Stimulated activated CD4-positive, alpha-beta T cell treated with anti-CD3 and anti-CD28 coated beads, Interleukin-4, amount 100 ng/mL, for 4 hours (primary cell): ENCODE results near the gene IL7R.

Experiments used
- DNase-seq, 2 experiments: peaks; one replicate each; pipeline ENCODE4 v3.0.0-alpha.2; 2020

Gene IL7R

DNA sequence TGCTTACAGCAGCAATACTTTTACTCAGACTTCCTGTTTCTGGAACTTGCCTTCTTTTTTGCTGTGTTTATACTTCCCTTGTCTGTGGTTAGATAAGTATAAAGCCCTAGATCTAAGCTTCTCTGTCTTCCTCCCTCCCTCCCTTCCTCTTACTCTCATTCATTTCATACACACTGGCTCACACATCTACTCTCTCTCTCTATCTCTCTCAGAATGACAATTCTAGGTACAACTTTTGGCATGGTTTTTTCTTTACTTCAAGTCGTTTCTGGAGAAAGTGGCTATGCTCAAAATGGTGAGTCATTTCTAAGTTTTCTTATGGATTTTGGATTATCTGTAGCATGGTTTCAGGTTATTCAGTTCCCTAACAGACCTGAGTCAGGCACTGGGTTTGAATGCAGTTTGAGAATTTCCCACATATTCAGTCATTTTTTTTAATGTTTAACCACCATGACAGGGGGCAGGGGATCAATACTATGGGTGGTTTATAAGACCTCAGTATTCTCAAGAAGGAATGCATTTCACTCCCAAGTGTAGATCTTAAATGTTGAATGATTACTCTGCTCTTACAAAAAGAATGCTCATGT is at the start of gene IL7R:
Gene IL7R (plus strand): TSS at position 127 of the 587 bp plus-strand sequence. CDS start 87 bp downstream, at position 214.
- no peak for DNase-seq

- DNase-seq: no peak
Observed at GRCh38 chr5:35810601-35811000, 46.1 kb upstream of the IL7R start.

DNA sequence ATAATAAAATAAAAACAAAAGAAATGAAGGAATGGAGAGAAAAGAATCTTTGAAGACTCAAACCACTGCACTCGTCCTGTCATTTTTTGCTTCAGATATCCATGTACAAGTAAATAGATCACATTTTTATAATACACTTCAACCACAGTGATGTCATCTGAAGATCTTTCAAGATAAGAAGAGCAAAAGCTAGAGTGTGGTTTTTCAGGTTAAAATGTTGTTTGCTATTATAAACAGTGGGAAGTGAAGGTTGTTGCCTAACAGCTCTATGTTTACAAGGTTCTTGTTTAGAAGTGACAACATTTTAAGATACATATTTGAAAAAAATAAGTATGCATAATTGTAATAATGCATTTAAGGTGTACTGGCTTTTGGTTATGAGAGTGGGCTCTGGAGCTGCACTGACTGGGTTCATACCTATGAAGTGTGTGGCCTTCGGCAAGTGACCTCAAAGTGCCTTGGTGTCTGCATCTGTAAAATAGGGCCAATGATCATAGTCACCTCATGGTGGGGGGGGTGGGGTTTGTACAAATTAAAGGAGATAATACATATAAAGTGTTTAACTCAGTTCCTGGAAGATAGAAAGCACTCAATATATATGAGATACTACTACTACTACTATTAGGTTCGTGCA is 45.5 kb upstream of the IL7R start:
- no peak for DNase-seq

GRCh38 chr5:35813521-35813920 is 43.2 kb upstream of the IL7R start:
- no peak for DNase-seq

DNA sequence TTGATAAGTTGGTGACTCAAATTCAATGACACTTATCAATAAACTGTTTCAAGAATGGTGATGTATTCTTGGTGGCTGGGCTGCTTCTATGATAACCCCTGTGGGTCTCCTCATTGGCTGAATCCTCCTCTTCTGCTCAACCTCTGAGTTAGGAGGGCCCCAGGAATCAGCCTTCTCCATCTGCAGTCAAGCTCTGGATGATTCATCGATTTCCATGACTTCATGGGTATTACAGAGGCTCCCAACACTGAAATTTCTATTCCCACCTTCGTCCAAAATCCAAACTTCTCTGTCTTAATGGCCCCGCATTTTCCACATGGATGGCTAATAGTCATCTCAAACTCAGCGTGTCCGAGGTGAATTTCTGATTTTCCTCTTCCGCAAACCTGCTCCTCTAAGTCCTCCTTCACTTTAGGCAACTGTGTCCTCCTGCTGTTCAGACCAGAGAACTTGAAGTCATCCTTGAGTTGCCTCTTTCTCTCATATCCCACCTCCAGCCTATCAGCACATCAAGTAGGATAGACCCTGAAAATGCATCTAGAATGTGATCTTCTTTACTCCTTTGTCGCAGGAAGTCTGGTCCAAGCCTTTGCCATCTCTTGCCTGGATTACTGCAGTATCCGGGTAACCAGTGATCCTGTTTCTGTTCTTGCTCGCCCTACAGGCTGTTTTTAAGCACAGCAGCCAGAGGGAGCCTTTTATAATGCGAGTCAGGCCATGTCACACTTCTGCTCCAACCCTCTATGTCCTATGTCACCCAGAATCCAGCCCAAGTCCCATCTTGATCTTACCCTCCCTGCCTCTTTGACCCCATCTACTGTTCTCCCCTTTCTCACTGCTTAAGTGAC is 41.4 kb upstream of the IL7R start:
- peak in 1 of 2 experiments; percentile 31 for DNase-seq

DNA sequence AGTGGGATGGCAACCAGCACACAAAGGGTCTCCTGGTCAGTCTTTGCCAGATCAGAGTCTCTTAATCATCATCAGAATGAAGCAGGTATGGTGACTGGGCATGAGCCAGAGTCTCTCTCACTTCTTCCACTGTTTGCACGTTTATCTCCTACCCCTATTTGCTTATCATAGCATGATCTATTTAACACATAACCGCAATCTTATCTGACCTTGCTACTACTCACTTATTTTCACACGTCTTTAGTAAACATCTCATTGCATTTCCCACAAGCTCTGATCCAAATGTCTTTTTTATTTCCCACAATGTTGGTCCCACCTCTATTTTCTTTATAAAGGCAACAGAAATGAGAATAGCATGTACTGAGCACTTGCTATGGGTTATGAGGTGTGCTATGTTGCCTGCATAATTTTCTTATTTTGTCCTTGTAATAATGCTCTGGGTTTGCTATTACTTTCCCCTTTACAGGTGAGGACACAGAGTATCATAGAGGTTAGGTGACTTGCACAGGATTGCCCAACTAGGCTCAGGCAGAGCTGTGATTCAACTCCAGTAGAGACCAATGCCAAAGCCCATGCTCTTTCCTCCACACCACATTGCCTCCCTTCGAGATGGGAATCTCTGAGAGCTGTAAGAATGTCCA is 39.7 kb upstream of the IL7R start:
- DNase-seq: peak in 1 of 2 experiments; percentile 38

DNA sequence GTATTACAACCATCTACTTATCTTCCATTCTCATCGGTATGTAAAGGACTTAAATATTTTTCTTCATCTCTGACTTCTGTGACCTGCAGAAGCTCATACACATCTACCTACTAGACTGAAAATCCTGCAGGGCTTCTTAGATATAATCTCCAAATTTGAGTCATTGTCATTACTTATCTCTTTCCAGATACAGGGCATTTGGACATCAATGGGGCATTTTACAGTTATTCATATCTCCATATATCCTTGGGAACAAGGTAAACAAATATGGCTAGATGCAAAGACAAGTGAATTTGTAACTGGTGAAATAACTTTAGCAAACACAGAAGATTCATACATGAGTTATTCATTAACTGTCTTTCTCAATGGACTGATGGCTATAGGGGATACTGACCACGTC is 37.7 kb upstream of the IL7R start:
- DNase-seq: no peak

DNA sequence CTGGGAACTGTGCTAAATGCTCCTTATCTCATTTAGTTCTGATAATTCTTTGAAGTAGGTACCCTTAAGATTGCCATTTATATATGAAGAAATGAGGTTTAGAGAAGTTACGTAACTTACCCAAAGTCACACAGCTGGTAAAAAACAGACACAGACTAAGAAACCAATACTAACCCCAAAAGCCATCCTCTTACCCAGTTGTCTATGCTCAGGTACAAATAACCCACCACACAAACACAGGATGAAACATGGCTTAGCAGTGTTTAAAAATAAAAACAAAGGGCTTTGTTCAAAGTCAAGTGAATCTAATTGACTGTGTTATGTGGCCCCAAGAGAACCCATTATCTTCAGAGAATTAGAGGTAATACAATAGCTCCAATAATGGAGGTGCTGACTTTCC is 37.0 kb upstream of the IL7R start:
- no peak for DNase-seq

- DNase-seq: no peak
Observed at GRCh38 chr5:35820735-35821134, 36.0 kb upstream of the IL7R start.

- DNase-seq: peak; percentile 22 to 34
Observed at GRCh38 chr5:35821513-35821912, 35.2 kb upstream of the IL7R start.

GRCh38 chr5:35822511-35822910 is 34.2 kb upstream of the IL7R start:
- DNase-seq: peak in 1 of 2 experiments; percentile 20

GRCh38 chr5:35823347-35824098 is 33.2 kb upstream of the IL7R start:
- no peak for DNase-seq

GRCh38 chr5:35826056-35826455 is 30.6 kb upstream of the IL7R start:
- DNase-seq: no peak

GRCh38 chr5:35826554-35826953 is 30.1 kb upstream of the IL7R start:
- no peak for DNase-seq

GRCh38 chr5:35828082-35828598 is 28.6 kb upstream of the IL7R start:
- DNase-seq: peak in 1 of 2 experiments; percentile 25

GRCh38 chr5:35830587-35830986 is 26.1 kb upstream of the IL7R start:
- no peak for DNase-seq

- DNase-seq: no peak
Observed at GRCh38 chr5:35832762-35833161, 23.9 kb upstream of the IL7R start.

- no peak for DNase-seq
Observed at GRCh38 chr5:35833224-35833623, 23.5 kb upstream of the IL7R start.

- no peak for DNase-seq
Observed at GRCh38 chr5:35835796-35836742, 20.6 kb upstream of the IL7R start.

DNA sequence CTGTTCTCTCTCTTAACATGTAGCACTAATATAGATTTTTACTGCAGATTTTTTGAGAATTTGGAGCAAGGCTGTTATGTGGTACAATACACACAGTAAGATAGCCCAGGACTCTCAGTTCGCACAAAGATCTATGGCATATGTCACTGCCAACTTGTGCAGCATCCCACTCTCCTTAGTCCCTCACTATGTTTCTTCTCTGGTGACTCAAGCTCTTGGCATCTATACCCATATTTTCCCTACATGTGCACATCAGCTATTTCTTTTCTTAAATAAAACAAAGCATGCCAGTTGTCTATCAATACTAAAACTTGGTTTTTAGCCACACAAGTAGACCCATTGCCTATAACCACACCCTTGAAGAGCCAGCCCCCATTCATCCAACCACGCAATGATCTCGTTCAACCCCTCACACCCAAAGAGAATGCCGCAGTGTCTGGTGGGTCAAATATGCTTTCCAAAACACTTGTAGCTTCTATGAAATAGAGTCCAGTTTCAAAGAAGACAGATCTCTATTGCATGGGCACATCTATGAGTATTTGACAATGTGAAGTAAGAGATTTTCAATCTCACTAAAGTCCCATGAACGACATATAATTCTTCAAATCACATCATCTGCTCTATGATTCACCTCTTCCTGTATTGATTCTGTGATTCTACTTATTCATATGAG is 18.2 kb upstream of the IL7R start:
- no peak for DNase-seq

DNA sequence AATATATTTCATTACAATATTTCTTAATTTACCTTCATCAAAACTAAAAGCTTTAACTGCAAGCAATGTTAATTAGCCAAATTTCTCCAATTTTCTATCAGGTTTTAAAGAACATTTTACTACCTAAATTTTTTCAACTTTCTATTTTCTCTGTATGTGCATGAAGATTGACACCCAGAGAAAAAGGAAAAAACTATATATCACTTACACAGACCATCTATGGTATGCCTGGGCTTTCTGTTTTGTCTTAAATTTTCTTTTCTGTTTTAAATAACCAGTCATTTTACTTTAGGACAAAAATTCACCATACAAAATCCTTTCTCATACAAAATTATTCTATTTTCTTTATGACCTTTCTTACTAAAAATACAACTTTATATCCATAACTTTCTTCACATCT is 13.8 kb upstream of the IL7R start:
- no peak for DNase-seq
